RWPE2 (cell line): Measurements from ENCODE around the gene EYA4.

Experiments
- ATAC-seq: fragments of 200-7000 bp; cut with Tn5 transposase; 3 replicates; pipeline ENCODE4 v1.9.1; 2021; ENCODE audit warnings: low read depth
- DNase-seq: peaks from one replicate; pipeline ENCODE4 v3.0.0-alpha.2; 2020; ENCODE audit warnings: low spot score
- H3K27ac ChIP-seq: fragments of 450-650 bp; 2 replicates; pipeline ENCODE4 v1.5.1; 2017; ENCODE audit warnings: mild to moderate bottlenecking; ENCODE audit not compliant: poor library complexity, severe bottlenecking
- H3K27me3 ChIP-seq: fragments of 250-450 bp; sonication (Bioruptor Pico); 2 replicates; pipeline ENCODE4 v1.5.1; 2021; ENCODE audit warnings: mild to moderate bottlenecking, moderate library complexity; ENCODE audit not compliant: insufficient read depth, poor library complexity, severe bottlenecking
- H3K36me3 ChIP-seq: fragments of 250-450 bp; sonication (Bioruptor Pico); 2 replicates; pipeline ENCODE4 v1.5.1; 2020; ENCODE audit warnings: low read depth, mild to moderate bottlenecking, moderate library complexity
- H3K4me1 ChIP-seq: fragments of 250-450 bp; sonication (Bioruptor Pico); 2 replicates; pipeline ENCODE4 v1.5.1; 2021; ENCODE audit warnings: mild to moderate bottlenecking, moderate library complexity; ENCODE audit not compliant: insufficient read depth, poor library complexity, severe bottlenecking
- H3K4me3 ChIP-seq: fragments of 250-450 bp; sonication (Bioruptor Pico); 2 replicates; pipeline ENCODE4 v1.5.1; 2021; ENCODE audit warnings: mild to moderate bottlenecking, moderate library complexity; ENCODE audit not compliant: severe bottlenecking
- H3K9me3 ChIP-seq: fragments of 250-450 bp; sonication (Bioruptor Pico); 2 replicates; pipeline ENCODE4 v1.5.1; 2021; ENCODE audit warnings: mild to moderate bottlenecking, moderate library complexity; ENCODE audit not compliant: severe bottlenecking
- CTCF ChIP-seq: fragments of 450-650 bp; IDR thresholded peaks from one replicate; pipeline ENCODE4 v1.5.1; 2017; ENCODE audit warnings: mild to moderate bottlenecking, moderate library complexity; ENCODE audit not compliant: poor library complexity, severe bottlenecking

EYA4 gene

GRCh38 chr6:133254552-133255228 lies 13.5 kb downstream of the EYA4 start:
- Histone ChIP-seq H3K4me1 (peaks cover 10% of the 10 kb centered on the region), H3K9me3 (no peaks in the 10 kb centered on the region), H3K4me3 (no peak overlapping the region), H3K27ac (no peak overlapping the region), H3K36me3 (no peaks in the 10 kb centered on the region), H3K27me3 (no peaks in the 10 kb centered on the region)
- TF ChIP-seq CTCF: no peak
- ATAC-seq: peak; percentile 73
- no peak for DNase-seq

- no peaks in the 10 kb centered on the region for H3K27me3 ChIP-seq
- peaks cover 10% of the 10 kb centered on the region for H3K4me1 ChIP-seq
- H3K36me3 ChIP-seq: no peaks in the 10 kb centered on the region
- TF ChIP-seq CTCF: no peak
- no peak overlapping the region for H3K4me3 ChIP-seq
- no peaks in the 10 kb centered on the region for H3K9me3 ChIP-seq
- ATAC-seq (no peak), DNase-seq (no peak)
- H3K27ac ChIP-seq: no peak overlapping the region
Measured at GRCh38 chr6:133257545-133258105, 16.5 kb downstream of the EYA4 start.

GRCh38 chr6:133259561-133259960 lies 18.4 kb downstream of the EYA4 start:
- Histone ChIP-seq H3K9me3 (no peaks in the 10 kb centered on the region), H3K27ac (no peak overlapping the region), H3K36me3 (no peaks in the 10 kb centered on the region), H3K4me1 (peaks cover 10% of the 10 kb centered on the region), H3K27me3 (no peaks in the 10 kb centered on the region), H3K4me3 (no peak overlapping the region)
- no peak for ATAC-seq
- TF ChIP-seq CTCF: no peak
- DNase-seq: no peak

GRCh38 chr6:133262804-133263203 lies 21.6 kb downstream of the EYA4 start:
- no peak for DNase-seq
- no peak overlapping the region for H3K4me3 ChIP-seq
- H3K27me3 ChIP-seq: no peaks in the 10 kb centered on the region
- ATAC-seq: no peak
- H3K27ac ChIP-seq: no peak overlapping the region
- TF ChIP-seq CTCF: no peak
- no peaks in the 10 kb centered on the region for H3K9me3 ChIP-seq
- no peaks in the 10 kb centered on the region for H3K36me3 ChIP-seq
- H3K4me1 ChIP-seq: no peaks in the 10 kb centered on the region

- no peak overlapping the region for H3K4me3 ChIP-seq
- H3K4me1 ChIP-seq: no peaks in the 10 kb centered on the region
- no peak for TF ChIP-seq CTCF
- H3K36me3 ChIP-seq: no peaks in the 10 kb centered on the region
- no peaks in the 10 kb centered on the region for H3K27me3 ChIP-seq
- ATAC-seq (no peak), DNase-seq (no peak)
- no peak overlapping the region for H3K27ac ChIP-seq
- H3K9me3 ChIP-seq: no peaks in the 10 kb centered on the region
Measured at GRCh38 chr6:133265066-133265465, 23.9 kb downstream of the EYA4 start.
